ENCODE data around the gene ANKFY1.

ANKFY1 gene

GRCh38 chr17:4293572-4293971 lies 29.8 kb upstream of the ANKFY1 start:
- Histone ChIP-seq H3K27ac (ENCODE audit: low read depth, low read length) (no peak overlapping the region), H3K27me3 (ENCODE audit: control insufficient read depth, insufficient read depth, low read length) (no peaks in the 10 kb centered on the region), H3K4me1 (ENCODE audit: control insufficient read depth, insufficient read depth, low read length) (no peaks in the 10 kb centered on the region), H3K4me3 (ENCODE audit: low read depth, low read length) (no peak overlapping the region), H3K9me3 (ENCODE audit: control insufficient read depth, insufficient read depth, low read depth, low read length) (no peaks in the 10 kb centered on the region), H3K36me3 (ENCODE audit: control insufficient read depth, insufficient read depth, low read length) (peaks cover 87% of the 10 kb centered on the region), H3K9ac (ENCODE audit: low read length) (no peak overlapping the region)

GRCh38 chr17:4287710-4288109 lies 23.9 kb upstream of the ANKFY1 start:
- Histone ChIP-seq H3K4me3 (ENCODE audit: low read depth, low read length) (no peak overlapping the region), H3K27me3 (ENCODE audit: control insufficient read depth, insufficient read depth, low read length) (no peaks in the 10 kb centered on the region), H3K27ac (ENCODE audit: low read depth, low read length) (no peak overlapping the region), H3K9ac (ENCODE audit: low read length) (no peak overlapping the region), H3K9me3 (ENCODE audit: control insufficient read depth, insufficient read depth, low read depth, low read length) (no peaks in the 10 kb centered on the region), H3K4me1 (ENCODE audit: control insufficient read depth, insufficient read depth, low read length) (no peaks in the 10 kb centered on the region), H3K36me3 (ENCODE audit: control insufficient read depth, insufficient read depth, low read length) (peaks cover 76% of the 10 kb centered on the region)

GRCh38 chr17:4276514-4276913 lies 12.7 kb upstream of the ANKFY1 start:
- H3K4me1 ChIP-seq (ENCODE audit: control insufficient read depth, insufficient read depth, low read length) = no peaks in the 10 kb centered on the region
- peaks cover 74% of the 10 kb centered on the region for H3K36me3 ChIP-seq (ENCODE audit: control insufficient read depth, insufficient read depth, low read length)
- H3K4me3 ChIP-seq (ENCODE audit: low read depth, low read length) = no peak overlapping the region
- H3K9ac ChIP-seq (ENCODE audit: low read length) = no peak overlapping the region
- no peaks in the 10 kb centered on the region for H3K27me3 ChIP-seq (ENCODE audit: control insufficient read depth, insufficient read depth, low read length)
- H3K27ac ChIP-seq (ENCODE audit: low read depth, low read length) = no peak overlapping the region
- no peaks in the 10 kb centered on the region for H3K9me3 ChIP-seq (ENCODE audit: control insufficient read depth, insufficient read depth, low read depth, low read length)

- peaks cover 79% of the 10 kb centered on the region for H3K36me3 ChIP-seq (ENCODE audit: control insufficient read depth, insufficient read depth, low read length)
These were observed 9.2 kb upstream of the ANKFY1 start for GRCh38 chr17:4272972-4273368.

GRCh38 chr17:4272213-4272971 lies 8.6 kb upstream of the ANKFY1 start:
- Histone ChIP-seq H3K9me3 (ENCODE audit: control insufficient read depth, insufficient read depth, low read depth, low read length) (no peaks in the 10 kb centered on the region), H3K9ac (ENCODE audit: low read length) (no peak overlapping the region), H3K36me3 (ENCODE audit: control insufficient read depth, insufficient read depth, low read length) (peaks cover 78% of the 10 kb centered on the region), H3K27ac (ENCODE audit: low read depth, low read length) (no peak overlapping the region), H3K27me3 (ENCODE audit: control insufficient read depth, insufficient read depth, low read length) (no peaks in the 10 kb centered on the region), H3K4me3 (ENCODE audit: low read depth, low read length) (no peak overlapping the region), H3K4me1 (ENCODE audit: control insufficient read depth, insufficient read depth, low read length) (no peaks in the 10 kb centered on the region)

More at GRCh38 chr17:4272972-4273368, 9.2 kb upstream of the ANKFY1 start:
- Histone ChIP-seq H3K27me3 (ENCODE audit: control insufficient read depth, insufficient read depth, low read length) (no peaks in the 10 kb centered on the region), H3K4me1 (ENCODE audit: control insufficient read depth, insufficient read depth, low read length) (no peaks in the 10 kb centered on the region), H3K9ac (ENCODE audit: low read length) (no peak overlapping the region), H3K27ac (ENCODE audit: low read depth, low read length) (no peak overlapping the region), H3K9me3 (ENCODE audit: control insufficient read depth, insufficient read depth, low read depth, low read length) (no peaks in the 10 kb centered on the region), H3K4me3 (ENCODE audit: low read depth, low read length) (no peak overlapping the region)

GRCh38 chr17:4270736-4271135 lies 7.0 kb upstream of the ANKFY1 start:
- no peaks in the 10 kb centered on the region for H3K27me3 ChIP-seq (ENCODE audit: control insufficient read depth, insufficient read depth, low read length)
- no peak overlapping the region for H3K27ac ChIP-seq (ENCODE audit: low read depth, low read length)
- no peaks in the 10 kb centered on the region for H3K4me1 ChIP-seq (ENCODE audit: control insufficient read depth, insufficient read depth, low read length)
- H3K36me3 ChIP-seq (ENCODE audit: control insufficient read depth, insufficient read depth, low read length) = peaks cover 66% of the 10 kb centered on the region
- H3K9ac ChIP-seq (ENCODE audit: low read length) = no peak overlapping the region
- no peaks in the 10 kb centered on the region for H3K9me3 ChIP-seq (ENCODE audit: control insufficient read depth, insufficient read depth, low read depth, low read length)
- H3K4me3 ChIP-seq (ENCODE audit: low read depth, low read length) = no peak overlapping the region

- H3K36me3 ChIP-seq (ENCODE audit: control insufficient read depth, insufficient read depth, low read length) = peaks cover 62% of the 10 kb centered on the region
- no peaks in the 10 kb centered on the region for H3K9me3 ChIP-seq (ENCODE audit: control insufficient read depth, insufficient read depth, low read depth, low read length)
- H3K27ac ChIP-seq (ENCODE audit: low read depth, low read length) = no peak overlapping the region
- H3K9ac ChIP-seq (ENCODE audit: low read length) = no peak overlapping the region
- no peaks in the 10 kb centered on the region for H3K27me3 ChIP-seq (ENCODE audit: control insufficient read depth, insufficient read depth, low read length)
- H3K4me3 ChIP-seq (ENCODE audit: low read depth, low read length) = no peak overlapping the region
- no peaks in the 10 kb centered on the region for H3K4me1 ChIP-seq (ENCODE audit: control insufficient read depth, insufficient read depth, low read length)
These were observed 6.1 kb upstream of the ANKFY1 start for GRCh38 chr17:4269915-4270314.

GRCh38 chr17:4267402-4267801 lies 3.6 kb upstream of the ANKFY1 start:
- H3K9me3 ChIP-seq (ENCODE audit: control insufficient read depth, insufficient read depth, low read depth, low read length) = no peaks in the 10 kb centered on the region

GRCh38 chr17:4266550-4266949 lies 2.8 kb upstream of the ANKFY1 start:
- Histone ChIP-seq H3K9me3 (ENCODE audit: control insufficient read depth, insufficient read depth, low read depth, low read length) (no peaks in the 10 kb centered on the region), H3K4me3 (ENCODE audit: low read depth, low read length) (no peak overlapping the region)

More at GRCh38 chr17:4267402-4267801, 3.6 kb upstream of the ANKFY1 start:
- Histone ChIP-seq H3K36me3 (ENCODE audit: control insufficient read depth, insufficient read depth, low read length) (peaks cover 44% of the 10 kb centered on the region), H3K27ac (ENCODE audit: low read depth, low read length) (no peak overlapping the region), H3K27me3 (ENCODE audit: control insufficient read depth, insufficient read depth, low read length) (no peaks in the 10 kb centered on the region), H3K9ac (ENCODE audit: low read length) (no peak overlapping the region), H3K4me3 (ENCODE audit: low read depth, low read length) (no peak overlapping the region), H3K4me1 (ENCODE audit: control insufficient read depth, insufficient read depth, low read length) (peaks cover 11% of the 10 kb centered on the region; the same call in 1 of the 2 replicates)

GRCh38 chr17:4262703-4263102 lies 1.1 kb downstream of the ANKFY1 start:
- peaks cover 12% of the 10 kb centered on the region for H3K9me3 ChIP-seq (ENCODE audit: control insufficient read depth, insufficient read depth, low read depth, low read length)

More at GRCh38 chr17:4266550-4266949, 2.8 kb upstream of the ANKFY1 start:
- Histone ChIP-seq H3K36me3 (ENCODE audit: control insufficient read depth, insufficient read depth, low read length) (peaks cover 38% of the 10 kb centered on the region), H3K27me3 (ENCODE audit: control insufficient read depth, insufficient read depth, low read length) (no peaks in the 10 kb centered on the region), H3K27ac (ENCODE audit: low read depth, low read length) (no peak overlapping the region), H3K4me1 (ENCODE audit: control insufficient read depth, insufficient read depth, low read length) (peaks cover 15% of the 10 kb centered on the region; the same call in 1 of the 2 replicates), H3K9ac (ENCODE audit: low read length) (no peak overlapping the region)

GRCh38 chr17:4261452-4261851 lies 2.3 kb downstream of the ANKFY1 start:
- no peak overlapping the region for H3K27ac ChIP-seq (ENCODE audit: low read depth, low read length)
- H3K27me3 ChIP-seq (ENCODE audit: control insufficient read depth, insufficient read depth, low read length) = no peaks in the 10 kb centered on the region
- H3K9me3 ChIP-seq (ENCODE audit: control insufficient read depth, insufficient read depth, low read depth, low read length) = peaks cover 12% of the 10 kb centered on the region
- H3K9ac ChIP-seq (ENCODE audit: low read length) = no peak overlapping the region
- H3K36me3 ChIP-seq (ENCODE audit: control insufficient read depth, insufficient read depth, low read length) = peaks cover 18% of the 10 kb centered on the region
- peaks cover 15% of the 10 kb centered on the region; the same call in 1 of the 2 replicates for H3K4me1 ChIP-seq (ENCODE audit: control insufficient read depth, insufficient read depth, low read length)
- no peak overlapping the region for H3K4me3 ChIP-seq (ENCODE audit: low read depth, low read length)

More at GRCh38 chr17:4262703-4263102, 1.1 kb downstream of the ANKFY1 start:
- Histone ChIP-seq H3K27ac (ENCODE audit: low read depth, low read length) (no peak overlapping the region), H3K4me3 (ENCODE audit: low read depth, low read length) (peak overlapping the region; percentile 86), H3K36me3 (ENCODE audit: control insufficient read depth, insufficient read depth, low read length) (peaks cover 20% of the 10 kb centered on the region), H3K4me1 (ENCODE audit: control insufficient read depth, insufficient read depth, low read length) (peaks cover 15% of the 10 kb centered on the region; the same call in 1 of the 2 replicates), H3K9ac (ENCODE audit: low read length) (peak overlapping the region; percentile 93), H3K27me3 (ENCODE audit: control insufficient read depth, insufficient read depth, low read length) (no peaks in the 10 kb centered on the region)

Measured in HUES6 (cell line).